ENCODE measurements around the gene ADAR.

The ADAR gene

GRCh38 chr1:154616659-154617345, 8.8 kb upstream of the ADAR start:
- DNase-seq: no peak

GRCh38 chr1:154615411-154615810, 7.4 kb upstream of the ADAR start:
- no peak for DNase-seq

GRCh38 chr1:154614901-154615300, 6.9 kb upstream of the ADAR start:
- no peak for DNase-seq

- DNase-seq: no peak
Measured at GRCh38 chr1:154614247-154614646, 6.3 kb upstream of the ADAR start.

GRCh38 chr1:154611150-154611862, 3.3 kb upstream of the ADAR start:
- no peak for DNase-seq

- DNase-seq: peak; percentile 54 to 67
Measured at GRCh38 chr1:154609398-154610380, 1.7 kb upstream of the ADAR start.

GRCh38 chr1:154608397-154609270, 648 bp upstream of the ADAR start:
- peak; percentile 40 to 50 for DNase-seq

GRCh38 chr1:154607106-154607608, 829 bp downstream of the ADAR start:
- DNase-seq: no peak

- DNase-seq: no peak
Measured at GRCh38 chr1:154605534-154605933, 2.5 kb downstream of the ADAR start.

GRCh38 chr1:154603317-154603716, 4.7 kb downstream of the ADAR start:
- no peak for DNase-seq

GRCh38 chr1:154599658-154600057, 8.3 kb downstream of the ADAR start:
- DNase-seq: no peak

- no peak for DNase-seq
Measured at GRCh38 chr1:154598871-154599635, 8.9 kb downstream of the ADAR start.

GRCh38 chr1:154595621-154596020, 12.4 kb downstream of the ADAR start:
- DNase-seq: no peak

GRCh38 chr1:154594811-154595210, 13.2 kb downstream of the ADAR start:
- DNase-seq: no peak

GRCh38 chr1:154593390-154593789, 14.6 kb downstream of the ADAR start:
- no peak for DNase-seq

GRCh38 chr1:154591206-154591605, 16.8 kb downstream of the ADAR start:
- DNase-seq: no peak

GRCh38 chr1:154590756-154591155, 17.2 kb downstream of the ADAR start:
- no peak for DNase-seq

GRCh38 chr1:154589780-154590179, 18.2 kb downstream of the ADAR start:
- peak in 1 of 2 experiments; percentile 22 for DNase-seq

- no peak for DNase-seq
Measured at GRCh38 chr1:154586641-154587040, 21.3 kb downstream of the ADAR start.

GRCh38 chr1:154586231-154586630, 21.8 kb downstream of the ADAR start:
- no peak for DNase-seq

- DNase-seq: no peak
Measured at GRCh38 chr1:154584267-154584994, 23.6 kb downstream of the ADAR start.
